Gastrocnemius medialis (tissue), 4 donors: ENCODE measurements around the gene SLC24A3.
A peak's percentile ranks its signal among the peaks of the same experiment; 100 is the strongest.

Source experiments
- POLR2A ChIP-seq, 2 donors: fragments of 450-650 bp; IDR thresholded peaks; one replicate each; pipeline ENCODE4 v1.6.1; 2017; ENCODE audit warnings: antibody characterized with exemption in 2 of 2, mild to moderate bottlenecking in 2 of 2, moderate library complexity in 2 of 2
- TF ChIP-seq, protein P1 (sequence below), 5 experiments: fragments of 450-650 bp in 3 of 5; fragments of 200-600 bp in 2 of 5; sonication (generic) in 2 of 5; IDR thresholded peaks in 4 of 5; conservative IDR thresholded peaks in 1 of 5; 1 replicate in 4 of 5; 2 replicates in 1 of 5; pipeline ENCODE4 v1.5.1; 2016 to 2019; ENCODE audit warnings: antibody characterized with exemption in 5 of 5, mild to moderate bottlenecking in 3 of 5, moderate library complexity in 3 of 5

DNA sequence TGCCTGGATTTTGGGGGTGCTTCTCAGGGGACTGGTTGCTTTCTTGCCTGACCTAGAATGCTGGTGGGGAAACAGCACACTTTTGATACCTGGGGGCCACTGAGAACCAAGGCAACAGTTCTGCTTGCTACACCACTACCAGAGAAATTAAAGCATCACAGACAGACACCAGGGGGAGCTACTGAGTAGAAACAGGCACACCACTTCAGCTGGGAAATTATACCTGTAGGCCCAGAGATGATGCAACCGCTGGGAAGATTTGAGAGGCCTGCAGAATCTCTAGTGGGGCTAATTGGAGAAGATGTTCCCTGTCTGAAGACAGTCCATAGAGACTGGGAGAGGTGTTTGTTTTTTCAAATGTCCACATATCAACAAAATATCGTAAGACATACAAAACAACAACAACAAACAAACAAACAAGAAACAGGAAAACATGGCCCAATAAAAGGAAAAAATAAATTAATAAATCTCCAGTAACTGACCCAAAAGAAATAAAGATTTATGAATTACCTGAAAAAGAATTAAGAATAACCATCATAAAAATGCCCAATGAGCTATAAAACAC is 416.2 kb downstream of the SLC24A3 start:
- TF ChIP-seq, protein P1, sequence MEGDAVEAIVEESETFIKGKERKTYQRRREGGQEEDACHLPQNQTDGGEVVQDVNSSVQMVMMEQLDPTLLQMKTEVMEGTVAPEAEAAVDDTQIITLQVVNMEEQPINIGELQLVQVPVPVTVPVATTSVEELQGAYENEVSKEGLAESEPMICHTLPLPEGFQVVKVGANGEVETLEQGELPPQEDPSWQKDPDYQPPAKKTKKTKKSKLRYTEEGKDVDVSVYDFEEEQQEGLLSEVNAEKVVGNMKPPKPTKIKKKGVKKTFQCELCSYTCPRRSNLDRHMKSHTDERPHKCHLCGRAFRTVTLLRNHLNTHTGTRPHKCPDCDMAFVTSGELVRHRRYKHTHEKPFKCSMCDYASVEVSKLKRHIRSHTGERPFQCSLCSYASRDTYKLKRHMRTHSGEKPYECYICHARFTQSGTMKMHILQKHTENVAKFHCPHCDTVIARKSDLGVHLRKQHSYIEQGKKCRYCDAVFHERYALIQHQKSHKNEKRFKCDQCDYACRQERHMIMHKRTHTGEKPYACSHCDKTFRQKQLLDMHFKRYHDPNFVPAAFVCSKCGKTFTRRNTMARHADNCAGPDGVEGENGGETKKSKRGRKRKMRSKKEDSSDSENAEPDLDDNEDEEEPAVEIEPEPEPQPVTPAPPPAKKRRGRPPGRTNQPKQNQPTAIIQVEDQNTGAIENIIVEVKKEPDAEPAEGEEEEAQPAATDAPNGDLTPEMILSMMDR (IDR thresholded peaks at IDR 0.05 in 4 of 5, conservative IDR thresholded peaks at IDR 0.05 in 1 of 5): peak; percentile 27 to 74 (median 63)
- TF ChIP-seq POLR2A (IDR thresholded peaks at IDR 0.05): no peak
